NCI-H2029 treated with DMSO at 0.1 percent for 48 hours (cell line): ENCODE results near the gene PMVK.
A peak's percentile ranks its signal among the peaks of the same experiment; 100 is the strongest.
"Not testable (repeated sequence)": the region's sequence is repeated elsewhere in the genome, so short reads cannot be mapped to it uniquely, and the experiment has no call there.

Experiments
- DNase-seq: peaks from one replicate; lab custom pipeline; 2025; lab: John Stamatoyannopoulos, UW

The PMVK gene

GRCh38 chr1:154936555-154937084 is at the start of gene PMVK:
TSS of gene PMVK (minus strand) at chr1:154936719. CDS start at chr1:154936685, 34 bp downstream.
- peak; percentile 93 for DNase-seq

- DNase-seq: no peak
These were observed 47.4 kb upstream of the PMVK start for GRCh38 chr1:154983776-154984466.

GRCh38 chr1:154982897-154983648 is 46.6 kb upstream of the PMVK start, which contains the start of gene FLAD1:
TSS of gene FLAD1 (plus strand) at chr1:154983344. CDS start at chr1:154983695, 351 bp downstream.
- peak; percentile 98 for DNase-seq

- no peak for DNase-seq
These were observed 45.8 kb upstream of the PMVK start for GRCh38 chr1:154982341-154982740.

- DNase-seq: no peak
These were observed 41.8 kb upstream of the PMVK start for GRCh38 chr1:154978360-154978759.

- not testable (repeated sequence) for DNase-seq
These were observed 41.2 kb upstream of the PMVK start for GRCh38 chr1:154977762-154978161.

- no peak for DNase-seq
These were observed 39.0 kb upstream of the PMVK start for GRCh38 chr1:154975409-154976059.

GRCh38 chr1:154974808-154975408 is 38.4 kb upstream of the PMVK start:
- DNase-seq: peak; percentile 94

GRCh38 chr1:154974102-154974807 is 37.7 kb upstream of the PMVK start, which contains the start of gene CKS1B:
TSS of gene CKS1B (plus strand) at chr1:154974681. CDS start at chr1:154974746, 65 bp downstream.
- DNase-seq: peak; percentile 97

GRCh38 chr1:154973344-154974101 is 37.0 kb upstream of the PMVK start:
- peak; percentile 65 for DNase-seq

GRCh38 chr1:154972517-154973343 is 36.2 kb upstream of the PMVK start:
- no peak for DNase-seq

- no peak for DNase-seq
These were observed 35.6 kb upstream of the PMVK start for GRCh38 chr1:154972213-154972516.

- no peak for DNase-seq
These were observed 35.0 kb upstream of the PMVK start for GRCh38 chr1:154971341-154971998.

GRCh38 chr1:154970631-154971340 is 34.3 kb upstream of the PMVK start, which contains the start of gene SHC1:
TSS of gene SHC1 (minus strand) at chr1:154970747. CDS start at chr1:154970526, 221 bp downstream.
- no peak for DNase-seq

- DNase-seq: no peak
These were observed 33.4 kb upstream of the PMVK start for GRCh38 chr1:154969860-154970452.

GRCh38 chr1:154969246-154969645 is 32.7 kb upstream of the PMVK start:
- no peak for DNase-seq

- no peak for DNase-seq
These were observed 32.2 kb upstream of the PMVK start for GRCh38 chr1:154968731-154969130.

GRCh38 chr1:154967331-154967950 is 30.9 kb upstream of the PMVK start:
- no peak for DNase-seq
